ENCODE data around the gene MXRA8.
A peak's percentile ranks its signal among the peaks of the same experiment; 100 is the strongest.
"Not testable (repeated sequence)": the region's sequence is repeated elsewhere in the genome, so short reads cannot be mapped to it uniquely, and the experiment has no call there.

The MXRA8 gene

GRCh38 chr1:1318777-1319645, 39.3 kb downstream of the MXRA8 start:
- no peak for DNase-seq (ENCODE audit: low read depth)

DNA sequence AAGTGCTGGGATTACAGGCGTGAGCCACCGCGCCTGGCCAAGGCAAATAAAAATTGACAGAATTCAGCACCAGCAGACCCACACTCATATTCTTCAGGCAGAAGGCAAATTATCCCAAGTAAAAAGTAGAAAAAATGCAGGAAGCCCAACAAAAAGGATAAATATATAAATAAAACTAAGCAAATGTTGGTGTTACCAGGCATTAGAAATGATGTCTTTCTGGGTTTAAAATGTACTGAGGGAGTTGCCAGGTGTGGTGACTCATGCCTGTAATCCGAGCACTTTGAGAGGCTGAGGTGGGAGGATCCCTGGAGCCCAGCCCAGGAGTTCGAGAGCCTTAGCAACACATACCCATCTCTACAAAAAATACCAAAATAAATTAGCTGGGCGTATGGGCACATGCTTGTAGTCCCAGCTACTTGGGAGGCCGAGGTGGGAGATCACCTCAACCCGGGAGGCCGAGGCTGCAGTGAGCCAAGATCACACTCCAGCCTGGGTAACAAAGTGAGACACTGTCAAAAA, 40.2 kb downstream of the MXRA8 start:
- no peak for DNase-seq (ENCODE audit: low read depth)

GRCh38 chr1:1317420-1317819, 40.9 kb downstream of the MXRA8 start:
- no peak for DNase-seq (ENCODE audit: low read depth)

DNA sequence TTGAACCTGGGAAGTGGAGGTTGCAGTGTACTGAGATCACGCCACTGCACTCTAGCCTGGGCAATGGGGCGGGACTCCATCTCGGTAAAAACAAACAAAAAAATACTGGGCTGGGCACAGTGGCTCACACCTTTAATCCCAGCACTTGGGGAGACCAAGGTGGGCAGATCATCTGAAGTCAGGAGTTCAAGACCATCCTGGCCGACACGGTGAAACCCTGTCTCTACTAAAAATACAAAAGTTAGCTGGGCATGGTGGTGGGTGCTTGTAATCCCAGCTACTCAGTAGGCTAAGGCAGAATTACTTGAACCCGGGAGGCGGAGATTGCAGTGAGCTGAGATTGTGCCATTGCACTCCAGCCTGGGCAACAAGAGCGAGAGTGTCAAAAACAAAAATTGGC, 42.2 kb downstream of the MXRA8 start:
- DNase-seq (ENCODE audit: low read depth): not testable (repeated sequence)

DNA sequence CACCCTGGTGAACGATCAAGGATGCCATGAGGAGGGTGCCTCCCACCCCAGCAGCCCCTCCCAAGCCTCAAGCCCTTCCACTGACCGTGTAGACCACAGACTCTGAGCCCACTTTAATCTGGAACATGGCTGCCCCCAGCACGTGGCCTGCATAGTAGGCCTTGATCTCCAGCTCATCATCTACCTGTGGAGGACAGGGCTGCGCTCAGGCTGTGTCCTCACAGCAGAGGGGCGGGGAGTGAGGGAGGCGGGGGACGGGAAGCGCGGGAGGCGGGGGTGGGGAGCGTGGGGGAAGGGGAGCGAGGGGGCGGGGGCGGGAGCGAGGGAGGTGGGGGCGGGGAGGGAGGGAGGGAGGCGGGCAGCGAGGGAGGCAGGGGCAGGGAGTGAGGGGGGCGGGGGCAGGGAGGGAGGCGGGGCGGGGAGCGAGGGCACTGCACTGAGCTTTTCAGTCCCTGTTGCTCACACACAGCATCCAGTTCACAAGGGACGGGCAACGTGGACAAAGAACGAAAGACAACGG, 42.9 kb downstream of the MXRA8 start:
- DNase-seq (ENCODE audit: low read depth): no peak

GRCh38 chr1:1314678-1315335, 43.5 kb downstream of the MXRA8 start:
- DNase-seq (ENCODE audit: low read depth): no peak

DNA sequence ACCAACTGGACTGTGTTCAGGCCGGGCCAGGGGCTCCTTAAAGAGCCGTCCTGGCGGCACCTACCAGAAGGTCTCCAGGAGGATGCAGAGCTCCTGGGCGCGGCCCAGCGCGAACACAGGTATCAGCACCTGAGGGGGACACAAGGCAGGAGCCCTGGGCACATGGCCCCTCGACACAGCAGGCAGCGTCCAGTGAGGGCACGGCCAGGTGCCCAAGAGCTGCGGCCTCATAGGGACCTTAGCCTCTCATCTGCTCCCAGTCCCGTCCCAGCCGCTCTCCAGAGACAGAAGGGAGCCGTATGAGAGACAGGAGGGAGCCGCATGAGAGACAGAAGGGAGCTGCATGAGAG, 44.1 kb downstream of the MXRA8 start:
- no peak for DNase-seq (ENCODE audit: low read depth)

DNA sequence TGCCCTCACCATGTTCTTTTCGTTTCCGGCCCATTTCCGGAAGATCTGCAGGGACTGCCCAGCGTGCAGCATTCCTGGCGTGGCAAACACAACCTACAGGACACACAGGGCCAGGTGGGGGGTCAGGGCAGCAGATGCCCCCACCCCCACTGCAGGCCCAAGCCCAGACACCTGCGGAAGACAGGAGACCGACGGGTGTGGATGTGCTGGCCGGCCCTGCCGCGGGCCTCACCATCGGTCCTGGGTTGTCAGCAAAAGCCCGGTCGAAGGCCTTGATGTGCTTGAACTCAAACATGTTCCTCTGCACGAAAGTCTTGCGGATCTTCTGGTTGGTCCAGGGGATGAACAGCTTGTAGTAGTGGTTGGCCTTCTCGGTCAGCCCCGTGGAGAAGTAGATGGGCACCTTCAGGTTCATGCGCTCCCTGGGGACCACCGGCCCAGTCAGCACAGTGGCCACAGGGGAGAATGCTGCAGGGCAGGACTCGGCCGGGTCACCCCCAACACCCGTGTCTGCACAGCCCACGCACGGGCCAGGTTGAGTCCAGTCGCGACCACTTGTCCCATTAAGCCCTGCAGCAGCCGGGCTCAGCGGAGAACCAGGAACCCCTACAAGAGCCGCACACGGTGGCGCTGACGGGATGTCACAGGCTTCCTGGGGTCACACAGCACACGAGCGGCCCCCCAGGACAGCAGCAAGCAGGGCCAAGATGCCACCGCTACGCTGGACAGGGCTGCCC, 44.7 kb downstream of the MXRA8 start:
- no peak for DNase-seq (ENCODE audit: low read depth)

DNA sequence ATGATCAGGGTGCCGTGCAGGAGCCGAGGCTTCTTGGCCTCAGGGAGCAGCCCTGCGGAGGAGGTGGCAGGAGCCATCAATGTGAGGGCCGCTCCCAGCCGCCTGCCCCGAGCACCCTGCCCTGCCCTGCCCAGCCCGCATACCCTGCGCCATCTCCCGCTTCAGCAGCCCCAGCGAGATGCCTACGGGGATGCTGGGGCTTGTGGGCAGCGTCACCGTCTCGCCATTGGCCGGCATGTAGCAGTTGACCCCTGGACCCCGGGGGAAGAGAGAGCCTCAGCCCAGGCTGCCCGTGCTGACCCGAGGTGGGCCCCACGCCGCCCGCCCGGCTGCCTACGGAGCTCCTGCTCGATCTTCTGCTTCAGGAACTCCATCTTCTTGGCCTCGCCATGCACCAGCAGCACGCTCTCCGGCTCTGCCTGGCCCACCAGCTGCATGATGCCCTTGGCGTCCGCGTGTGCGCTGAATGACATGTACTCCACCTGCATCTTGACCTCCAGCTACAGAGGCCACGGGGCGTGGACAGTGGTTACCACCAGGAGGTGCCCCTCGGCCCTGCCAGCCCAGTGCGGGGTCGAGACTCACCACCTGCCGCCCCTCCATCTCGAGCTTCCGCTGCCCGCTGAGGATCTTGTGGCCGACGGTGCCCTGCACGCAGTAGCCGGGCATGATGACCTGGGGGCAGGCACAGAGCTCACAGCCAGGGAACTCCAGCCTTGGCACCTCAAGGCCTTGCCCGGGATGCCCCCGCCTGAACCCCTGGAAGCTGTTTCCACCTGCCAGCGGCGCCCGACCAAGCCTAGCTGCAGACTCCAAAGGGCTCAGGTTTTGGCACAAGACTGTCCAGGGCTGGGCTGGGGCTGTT, 45.7 kb downstream of the MXRA8 start:
- no peak for DNase-seq (ENCODE audit: low read depth)

- no peak for DNase-seq (ENCODE audit: low read depth)
Observed at GRCh38 chr1:1311107-1312104, 46.9 kb downstream of the MXRA8 start.

- DNase-seq (ENCODE audit: low read depth): no peak
Observed at GRCh38 chr1:1310476-1311053, 47.8 kb downstream of the MXRA8 start.

GRCh38 chr1:1310109-1310385, 48.3 kb downstream of the MXRA8 start:
- no peak for DNase-seq (ENCODE audit: low read depth)

DNA sequence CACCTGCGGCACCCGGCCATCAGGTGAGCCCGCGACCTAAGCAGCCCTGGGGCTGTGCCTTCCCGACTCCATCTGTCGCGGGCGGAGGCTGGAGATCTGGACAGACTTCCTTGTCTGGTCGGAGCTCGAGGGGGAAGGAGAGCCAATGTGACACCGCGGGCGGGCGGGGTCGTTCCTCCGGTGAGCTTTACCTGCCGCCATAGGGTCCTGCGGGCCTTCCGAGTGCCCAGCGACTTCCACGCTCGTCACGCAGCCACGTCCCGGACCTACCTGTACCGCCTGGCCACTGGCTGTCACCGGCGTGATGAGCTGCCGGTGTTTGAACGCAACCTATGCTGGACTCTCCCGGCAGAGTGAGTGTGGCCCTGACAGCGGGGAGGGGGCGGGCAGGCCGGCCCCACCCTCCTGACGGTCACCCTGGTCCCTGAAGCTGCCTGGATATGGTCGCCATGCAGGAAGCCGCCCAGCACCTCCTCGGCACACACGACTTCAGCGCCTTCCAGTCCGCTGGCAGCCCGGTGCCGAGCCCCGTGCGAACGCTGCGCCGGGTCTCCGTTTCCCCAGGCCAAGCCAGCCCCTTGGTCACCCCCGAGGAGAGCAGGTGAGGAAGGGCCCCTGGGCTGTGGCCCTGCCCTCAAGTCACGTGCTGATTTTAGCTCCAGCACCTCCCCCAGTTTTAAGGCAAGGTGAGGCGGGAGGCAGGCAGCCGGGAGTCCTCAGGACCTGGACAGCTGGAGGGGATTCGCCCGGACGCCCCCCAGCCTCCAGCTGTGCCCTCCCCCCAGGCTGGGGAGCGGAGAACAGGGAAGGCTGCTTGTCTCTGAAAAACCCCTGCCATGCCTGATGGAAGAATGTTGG, 48.9 kb downstream of the MXRA8 start:
- no peak for DNase-seq (ENCODE audit: low read depth)

DNA sequence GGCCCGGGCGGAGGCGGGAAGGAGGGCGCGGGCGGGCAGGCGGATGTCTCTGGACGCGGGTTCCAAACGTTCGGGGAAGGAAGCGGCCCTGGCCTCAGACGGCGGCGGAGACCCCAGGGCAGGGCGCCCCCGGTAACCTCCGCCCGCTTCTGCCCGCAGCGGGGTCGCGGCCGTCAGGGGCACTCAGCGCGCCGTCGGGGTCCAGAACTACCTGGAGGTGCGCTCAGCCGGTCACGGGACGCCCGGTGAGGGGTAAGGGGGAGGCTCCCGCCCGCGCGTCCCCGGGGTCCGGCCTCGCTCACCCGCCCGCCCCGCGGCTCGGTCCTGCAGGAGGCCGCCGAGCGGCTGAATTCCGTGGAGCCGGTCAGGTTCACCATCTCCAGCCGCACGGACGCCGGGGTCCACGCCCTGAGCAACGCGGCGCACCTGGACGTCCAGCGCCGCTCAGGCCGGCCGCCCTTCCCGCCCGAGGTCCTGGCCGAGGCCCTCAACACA, 49.6 kb downstream of the MXRA8 start:
- no peak for DNase-seq (ENCODE audit: low read depth)

DNA sequence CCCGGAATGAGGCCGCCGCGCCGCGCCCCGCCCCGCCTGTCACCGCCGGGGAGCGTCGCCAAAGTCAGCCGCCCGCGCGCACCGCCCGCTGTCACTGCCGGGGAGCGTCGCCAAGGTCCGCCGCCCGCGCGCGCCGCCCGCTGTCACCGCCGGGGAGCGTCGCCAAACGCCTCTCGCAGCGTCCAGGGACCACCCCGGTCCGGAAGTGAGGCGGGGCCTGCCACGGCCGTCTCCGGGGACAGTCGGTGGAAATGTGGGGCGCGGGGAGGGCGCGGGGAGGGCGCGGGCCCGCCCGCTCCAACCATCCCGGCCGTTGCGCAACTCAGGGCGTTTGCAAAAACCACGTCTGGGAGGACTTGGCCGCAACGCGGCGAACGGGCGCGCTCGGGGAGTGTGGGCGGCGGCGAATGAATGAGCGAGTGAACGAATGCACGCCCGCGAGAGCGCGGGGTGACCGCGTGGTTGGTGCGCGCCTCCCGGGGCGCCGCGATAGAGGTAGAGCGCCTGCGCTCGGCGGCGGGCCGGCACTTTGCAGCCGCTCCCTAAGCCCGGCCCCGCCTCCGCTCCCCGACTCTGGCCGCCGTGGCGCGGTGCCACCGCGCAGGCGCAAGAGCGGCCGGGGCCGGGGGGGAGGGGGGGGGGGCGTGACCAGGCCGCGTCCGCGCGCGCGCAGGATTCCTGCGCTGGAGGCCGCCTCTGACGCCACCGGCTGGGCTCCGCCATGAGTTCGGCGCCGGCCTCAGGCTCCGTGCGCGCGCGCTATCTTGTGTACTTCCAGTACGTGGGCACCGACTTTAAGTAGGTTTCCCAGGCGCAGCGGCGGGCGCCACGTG, 50.2 kb downstream of the MXRA8 start, which contains the start of the genes ACAP3 and PUSL1:
Gene ACAP3, minus strand, starts transcription at position 8 of the 833 bp plus-strand sequence. CDS start 115 bp downstream, outside the sequence.
Gene PUSL1, plus strand, starts transcription at position 675 of the 833 bp plus-strand sequence. Its CDS starts 47 bp downstream, at position 722.
- peak; percentile 81 for DNase-seq (ENCODE audit: low read depth)

DNA sequence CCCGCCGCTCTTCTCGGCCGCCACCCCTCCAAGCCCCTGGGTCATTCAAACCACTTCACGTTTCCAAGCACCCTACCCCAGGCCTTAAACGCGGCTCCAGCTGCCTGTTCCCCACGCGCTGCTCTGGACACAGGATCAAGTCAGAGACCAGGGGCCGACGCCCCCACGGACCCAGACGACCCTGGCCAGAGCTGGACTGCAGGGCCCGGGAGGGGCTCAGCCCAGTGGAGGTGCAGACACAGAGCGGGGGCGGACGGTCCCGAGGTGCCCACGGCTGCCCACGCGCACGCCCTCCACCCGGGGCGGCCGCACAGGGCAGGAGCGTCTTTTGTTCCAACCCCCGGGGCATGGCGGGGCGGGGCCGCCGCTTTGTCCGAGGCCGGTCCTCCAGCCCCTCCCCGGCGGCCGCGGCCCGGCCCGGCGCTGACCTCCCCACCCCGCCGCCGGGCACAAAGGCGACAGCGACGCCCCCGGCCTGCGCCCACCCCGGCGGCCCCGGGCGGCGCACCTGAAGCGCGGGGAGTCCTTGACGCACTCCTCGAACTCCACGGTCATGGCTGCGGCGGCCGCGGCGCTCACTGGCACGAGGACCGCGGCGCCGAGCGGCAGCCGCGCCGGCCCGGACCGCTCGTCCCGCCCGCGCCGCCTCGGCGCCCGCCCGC, 51.0 kb downstream of the MXRA8 start:
- no peak for DNase-seq (ENCODE audit: low read depth)

DNA sequence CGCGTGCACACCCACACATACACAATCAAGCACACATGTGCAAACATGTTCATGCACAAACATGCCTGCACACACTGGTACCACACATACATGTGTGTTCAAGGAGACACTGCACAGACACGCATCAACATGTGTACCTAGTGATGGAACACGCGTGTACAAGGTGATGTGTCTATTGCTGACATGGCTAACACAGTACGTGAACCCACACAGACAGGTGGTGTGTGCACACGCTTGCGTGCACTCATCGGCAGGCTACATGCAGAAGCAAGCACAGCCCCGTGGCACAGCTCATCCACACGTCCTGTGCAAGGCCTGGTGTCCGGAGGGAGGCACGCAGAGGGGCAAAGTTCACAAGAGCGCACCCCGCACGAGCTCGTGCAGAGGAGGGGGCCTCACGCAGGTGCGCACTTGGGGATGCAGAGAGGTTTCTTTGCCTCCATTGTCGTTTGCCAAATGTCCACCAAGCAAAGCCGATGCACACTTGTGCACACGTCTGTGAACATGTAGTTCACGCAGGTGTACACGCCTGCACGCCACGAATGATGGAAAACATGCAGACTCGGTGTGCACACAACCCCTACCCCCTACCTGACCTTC, 51.6 kb downstream of the MXRA8 start:
- DNase-seq (ENCODE audit: low read depth): no peak

Measured in activated gamma-delta T cell treated with anti-CD3 and anti-CD28 coated beads, Interleukin-2, amount 50 U/mL, for 16 hours (primary cell).